WTC11 (cell line): ENCODE results near the gene HRAS. TPM values are rescaled to one million over a fixed set of nuclear protein-coding genes. Genes with fewer than 3 reads are reported as not detected.

Experiments
- ATAC-seq: fragments of 200-7000 bp; cut with Tn5 transposase; 2 replicates; pipeline ENCODE4 v1.10.0; 2021; ENCODE audit warnings: mild to moderate bottlenecking, moderate library complexity
- CTCF ChIA-PET: fragments of 300-600 bp; sonication (Branson Sonifier 250); formaldehyde crosslinking; loops from one replicate; lab custom pipeline; 2021; ENCODE audit warnings: antibody characterized with exemption; lab: Charles Lee
- POLR2A ChIA-PET: fragments of 350-600 bp; sonication (Branson Sonifier 250); formaldehyde crosslinking; loops from one replicate; lab custom pipeline; 2021; ENCODE audit warnings: antibody characterized with exemption; lab: Charles Lee
- DNase-seq: peaks from one replicate; pipeline ENCODE4 v3.0.0; 2021; ENCODE audit warnings: low spot score
- H3K27ac Mint-ChIP-seq: 2 replicates; pipeline ENCODE4 v1.8.0; 2021; ENCODE audit warnings: mixed read lengths
- H3K27me3 Mint-ChIP-seq: 2 replicates; pipeline ENCODE4 v1.8.0; 2021; ENCODE audit warnings: low read depth, mild to moderate bottlenecking, moderate library complexity, mixed read lengths
- H3K36me3 Mint-ChIP-seq: 2 replicates; pipeline ENCODE4 v1.8.0; 2021; ENCODE audit warnings: mixed read lengths
- H3K4me1 Mint-ChIP-seq: 2 replicates; pipeline ENCODE4 v1.8.0; 2022; ENCODE audit warnings: mixed read lengths
- H3K4me3 Mint-ChIP-seq: 2 replicates; pipeline ENCODE4 v1.8.0; 2021; ENCODE audit warnings: mild to moderate bottlenecking, moderate library complexity, mixed read lengths
- H3K9me3 Mint-ChIP-seq: 2 replicates; pipeline ENCODE4 v1.8.0; 2021; ENCODE audit warnings: mixed read lengths
- ESRRA ChIP-seq: sonication (generic); formaldehyde crosslinking; IDR thresholded peaks from 2 replicates; pipeline ENCODE4 v1.8.1; 2022; ENCODE audit warnings: mild to moderate bottlenecking, missing genetic modification reagents, borderline replicate concordance
- GRHL2 ChIP-seq: fragments of 250-450 bp; sonication (Bioruptor Pico); IDR thresholded peaks from 2 replicates; pipeline ENCODE4 v1.8.0; 2022; ENCODE audit warnings: mild to moderate bottlenecking, moderate library complexity; ENCODE audit not compliant: insufficient replicate concordance, severe bottlenecking
- HMGXB4 ChIP-seq: sonication (generic); formaldehyde crosslinking; IDR thresholded peaks from 2 replicates; pipeline ENCODE4 v1.8.1; 2023; ENCODE audit warnings: mild to moderate bottlenecking, moderate library complexity, missing genetic modification reagents
- total RNA-seq: library from RNA; stranded (reverse); gene quantifications from 3 replicates; pipeline ENCODE4 v1.2.3, GENCODE V29; 2021
- TF ChIP-seq, protein P1 (sequence below): fragments of 250-450 bp; sonication (Bioruptor Pico); IDR thresholded peaks from 2 replicates; pipeline ENCODE4 v1.9.0; 2021; ENCODE audit warnings: mild to moderate bottlenecking, borderline replicate concordance
- TF ChIP-seq, protein P2 (sequence below): sonication (generic); formaldehyde crosslinking; IDR thresholded peaks from 2 replicates; pipeline ENCODE4 v1.8.0; 2022; ENCODE audit warnings: mild to moderate bottlenecking, missing genetic modification reagents
- TF ChIP-seq, protein P3 (sequence below): sonication (generic); formaldehyde crosslinking; IDR thresholded peaks from 2 replicates; pipeline ENCODE4 v1.8.0; 2023; ENCODE audit warnings: mild to moderate bottlenecking, missing genetic modification reagents
- TF ChIP-seq, protein P4 (sequence below): sonication (generic); formaldehyde crosslinking; IDR thresholded peaks from 2 replicates; pipeline ENCODE4 v1.8.0; 2022; ENCODE audit warnings: mild to moderate bottlenecking, missing genetic modification reagents
- TF ChIP-seq, protein P5 (sequence below): sonication (generic); formaldehyde crosslinking; IDR thresholded peaks from 2 replicates; pipeline ENCODE4 v1.8.1; 2022; ENCODE audit warnings: low read depth, missing genetic modification reagents, borderline replicate concordance

The HRAS gene
- total RNA-seq, 1 experiment from 2014 or later = 62.4 TPM

GRCh38 chr11:514606-515005, 20.8 kb downstream of the HRAS start (continued):
- TF ChIP-seq, protein P1, sequence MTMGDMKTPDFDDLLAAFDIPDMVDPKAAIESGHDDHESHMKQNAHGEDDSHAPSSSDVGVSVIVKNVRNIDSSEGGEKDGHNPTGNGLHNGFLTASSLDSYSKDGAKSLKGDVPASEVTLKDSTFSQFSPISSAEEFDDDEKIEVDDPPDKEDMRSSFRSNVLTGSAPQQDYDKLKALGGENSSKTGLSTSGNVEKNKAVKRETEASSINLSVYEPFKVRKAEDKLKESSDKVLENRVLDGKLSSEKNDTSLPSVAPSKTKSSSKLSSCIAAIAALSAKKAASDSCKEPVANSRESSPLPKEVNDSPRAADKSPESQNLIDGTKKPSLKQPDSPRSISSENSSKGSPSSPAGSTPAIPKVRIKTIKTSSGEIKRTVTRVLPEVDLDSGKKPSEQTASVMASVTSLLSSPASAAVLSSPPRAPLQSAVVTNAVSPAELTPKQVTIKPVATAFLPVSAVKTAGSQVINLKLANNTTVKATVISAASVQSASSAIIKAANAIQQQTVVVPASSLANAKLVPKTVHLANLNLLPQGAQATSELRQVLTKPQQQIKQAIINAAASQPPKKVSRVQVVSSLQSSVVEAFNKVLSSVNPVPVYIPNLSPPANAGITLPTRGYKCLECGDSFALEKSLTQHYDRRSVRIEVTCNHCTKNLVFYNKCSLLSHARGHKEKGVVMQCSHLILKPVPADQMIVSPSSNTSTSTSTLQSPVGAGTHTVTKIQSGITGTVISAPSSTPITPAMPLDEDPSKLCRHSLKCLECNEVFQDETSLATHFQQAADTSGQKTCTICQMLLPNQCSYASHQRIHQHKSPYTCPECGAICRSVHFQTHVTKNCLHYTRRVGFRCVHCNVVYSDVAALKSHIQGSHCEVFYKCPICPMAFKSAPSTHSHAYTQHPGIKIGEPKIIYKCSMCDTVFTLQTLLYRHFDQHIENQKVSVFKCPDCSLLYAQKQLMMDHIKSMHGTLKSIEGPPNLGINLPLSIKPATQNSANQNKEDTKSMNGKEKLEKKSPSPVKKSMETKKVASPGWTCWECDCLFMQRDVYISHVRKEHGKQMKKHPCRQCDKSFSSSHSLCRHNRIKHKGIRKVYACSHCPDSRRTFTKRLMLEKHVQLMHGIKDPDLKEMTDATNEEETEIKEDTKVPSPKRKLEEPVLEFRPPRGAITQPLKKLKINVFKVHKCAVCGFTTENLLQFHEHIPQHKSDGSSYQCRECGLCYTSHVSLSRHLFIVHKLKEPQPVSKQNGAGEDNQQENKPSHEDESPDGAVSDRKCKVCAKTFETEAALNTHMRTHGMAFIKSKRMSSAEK (CRISPR knock-in tag) = no peak

DNA sequence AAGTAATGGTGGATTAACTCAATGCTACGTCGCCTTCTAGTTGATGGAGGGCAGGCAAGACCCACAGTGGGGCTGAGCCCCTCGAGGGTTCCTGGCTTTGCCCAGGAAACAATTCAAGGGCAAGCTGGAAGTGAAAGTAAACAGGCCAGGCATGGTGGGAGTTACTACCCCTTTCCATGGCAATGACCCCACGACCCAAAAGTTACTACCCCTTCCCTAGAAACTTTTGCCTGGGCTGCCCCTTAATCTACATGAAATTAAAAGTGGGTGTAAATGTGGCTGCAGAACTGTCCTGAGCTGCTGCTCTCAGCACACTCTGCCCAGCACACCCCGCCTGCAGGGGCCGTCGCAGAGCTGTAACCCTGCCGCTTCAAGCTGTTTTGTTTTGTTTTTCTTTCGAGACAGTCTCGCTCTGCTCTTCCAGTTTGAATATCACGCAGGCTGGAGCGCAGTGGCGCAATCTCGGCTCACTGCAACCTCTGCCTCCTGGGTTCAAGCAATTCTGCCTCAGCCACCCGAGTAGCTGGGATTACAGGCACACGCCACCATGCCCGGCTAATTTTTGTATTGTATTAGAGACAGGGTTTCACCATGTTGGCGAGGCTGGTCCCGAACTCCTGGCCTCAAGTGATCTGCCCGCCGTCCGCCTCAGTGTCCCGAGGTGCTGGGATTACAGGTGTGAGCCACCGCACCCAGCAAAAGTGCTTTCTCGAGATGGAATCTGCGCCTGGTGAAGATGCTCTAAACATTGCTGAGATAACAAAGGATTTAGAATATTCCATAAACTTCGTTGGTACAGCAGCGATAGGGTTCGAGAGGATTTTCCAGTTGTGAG, 22.4 kb downstream of the HRAS start:
- Mint-ChIP-seq H3K36me3 (peaks cover 38% of the 10 kb centered on the region), H3K9me3 (peaks cover 18% of the 10 kb centered on the region), H3K4me3 (no peak overlapping the region), H3K27ac (no peak overlapping the region), H3K27me3 (peaks cover 3% of the 10 kb centered on the region; the same call in 1 of the 2 replicates), H3K4me1 (no peaks in the 10 kb centered on the region; the same call in 1 of the 2 replicates)
- DNase-seq = no peak
- ChIA-PET CTCF (interaction anchor here (1.0 kb wide), 1 partner anchor 9 kb away, joined by 3 read pairs; no protein-coding TSS in a partner anchor), POLR2A (interaction anchor here (0.7 kb wide), 1 partner anchor 8 kb away, joined by 3 read pairs; no protein-coding TSS in a partner anchor)
- TF ChIP-seq GRHL2 (CRISPR knock-in tag) = no peak
- TF ChIP-seq, protein P2, sequence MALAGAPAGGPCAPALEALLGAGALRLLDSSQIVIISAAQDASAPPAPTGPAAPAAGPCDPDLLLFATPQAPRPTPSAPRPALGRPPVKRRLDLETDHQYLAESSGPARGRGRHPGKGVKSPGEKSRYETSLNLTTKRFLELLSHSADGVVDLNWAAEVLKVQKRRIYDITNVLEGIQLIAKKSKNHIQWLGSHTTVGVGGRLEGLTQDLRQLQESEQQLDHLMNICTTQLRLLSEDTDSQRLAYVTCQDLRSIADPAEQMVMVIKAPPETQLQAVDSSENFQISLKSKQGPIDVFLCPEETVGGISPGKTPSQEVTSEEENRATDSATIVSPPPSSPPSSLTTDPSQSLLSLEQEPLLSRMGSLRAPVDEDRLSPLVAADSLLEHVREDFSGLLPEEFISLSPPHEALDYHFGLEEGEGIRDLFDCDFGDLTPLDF (CRISPR knock-in tag) = no peak
- TF ChIP-seq, protein P3, sequence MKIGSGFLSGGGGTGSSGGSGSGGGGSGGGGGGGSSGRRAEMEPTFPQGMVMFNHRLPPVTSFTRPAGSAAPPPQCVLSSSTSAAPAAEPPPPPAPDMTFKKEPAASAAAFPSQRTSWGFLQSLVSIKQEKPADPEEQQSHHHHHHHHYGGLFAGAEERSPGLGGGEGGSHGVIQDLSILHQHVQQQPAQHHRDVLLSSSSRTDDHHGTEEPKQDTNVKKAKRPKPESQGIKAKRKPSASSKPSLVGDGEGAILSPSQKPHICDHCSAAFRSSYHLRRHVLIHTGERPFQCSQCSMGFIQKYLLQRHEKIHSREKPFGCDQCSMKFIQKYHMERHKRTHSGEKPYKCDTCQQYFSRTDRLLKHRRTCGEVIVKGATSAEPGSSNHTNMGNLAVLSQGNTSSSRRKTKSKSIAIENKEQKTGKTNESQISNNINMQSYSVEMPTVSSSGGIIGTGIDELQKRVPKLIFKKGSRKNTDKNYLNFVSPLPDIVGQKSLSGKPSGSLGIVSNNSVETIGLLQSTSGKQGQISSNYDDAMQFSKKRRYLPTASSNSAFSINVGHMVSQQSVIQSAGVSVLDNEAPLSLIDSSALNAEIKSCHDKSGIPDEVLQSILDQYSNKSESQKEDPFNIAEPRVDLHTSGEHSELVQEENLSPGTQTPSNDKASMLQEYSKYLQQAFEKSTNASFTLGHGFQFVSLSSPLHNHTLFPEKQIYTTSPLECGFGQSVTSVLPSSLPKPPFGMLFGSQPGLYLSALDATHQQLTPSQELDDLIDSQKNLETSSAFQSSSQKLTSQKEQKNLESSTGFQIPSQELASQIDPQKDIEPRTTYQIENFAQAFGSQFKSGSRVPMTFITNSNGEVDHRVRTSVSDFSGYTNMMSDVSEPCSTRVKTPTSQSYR = no peak
- TF ChIP-seq, protein P4, sequence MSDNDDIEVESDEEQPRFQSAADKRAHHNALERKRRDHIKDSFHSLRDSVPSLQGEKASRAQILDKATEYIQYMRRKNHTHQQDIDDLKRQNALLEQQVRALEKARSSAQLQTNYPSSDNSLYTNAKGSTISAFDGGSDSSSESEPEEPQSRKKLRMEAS (CRISPR knock-in tag) = no peak
- ATAC-seq = no peak

DNA sequence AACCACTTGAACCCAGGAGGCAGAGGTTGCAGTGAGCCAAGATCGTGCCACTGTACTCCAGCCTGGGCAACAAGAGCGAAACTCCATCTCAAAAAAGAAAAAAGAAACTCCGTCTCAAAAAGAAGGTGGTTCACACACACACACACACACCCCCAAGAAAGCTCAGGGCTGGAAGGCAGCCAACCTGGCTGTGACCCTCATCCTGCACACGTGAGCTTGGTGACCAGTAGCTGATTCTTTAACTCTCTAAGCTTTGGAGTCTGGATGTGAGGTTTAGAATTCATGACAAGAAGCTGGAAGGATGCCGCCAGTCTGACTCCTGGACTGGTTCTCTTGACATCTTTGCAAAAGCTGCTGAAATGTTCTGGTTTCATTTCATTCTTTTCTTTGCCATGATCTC, 26.4 kb downstream of the HRAS start:
- ChIA-PET CTCF (interaction anchor here (1.3 kb wide), 1 partner anchor 10 kb away, joined by 6 read pairs; no protein-coding TSS in a partner anchor), POLR2A (no interaction called here)
- ATAC-seq (no peak), DNase-seq (no peak)
- H3K27ac Mint-ChIP-seq = no peak overlapping the region
- H3K4me1 Mint-ChIP-seq = peaks cover 12% of the 10 kb centered on the region
- peak overlapping the region; percentile 33; the same call in 1 of the 2 replicates for H3K4me3 Mint-ChIP-seq
- peaks cover 14% of the 10 kb centered on the region for H3K36me3 Mint-ChIP-seq
- no peaks in the 10 kb centered on the region for H3K9me3 Mint-ChIP-seq
- TF ChIP-seq, protein P3 = no peak
- no peak for TF ChIP-seq HMGXB4
- no peak for TF ChIP-seq ESRRA (CRISPR knock-in tag)
- TF ChIP-seq, protein P5, sequence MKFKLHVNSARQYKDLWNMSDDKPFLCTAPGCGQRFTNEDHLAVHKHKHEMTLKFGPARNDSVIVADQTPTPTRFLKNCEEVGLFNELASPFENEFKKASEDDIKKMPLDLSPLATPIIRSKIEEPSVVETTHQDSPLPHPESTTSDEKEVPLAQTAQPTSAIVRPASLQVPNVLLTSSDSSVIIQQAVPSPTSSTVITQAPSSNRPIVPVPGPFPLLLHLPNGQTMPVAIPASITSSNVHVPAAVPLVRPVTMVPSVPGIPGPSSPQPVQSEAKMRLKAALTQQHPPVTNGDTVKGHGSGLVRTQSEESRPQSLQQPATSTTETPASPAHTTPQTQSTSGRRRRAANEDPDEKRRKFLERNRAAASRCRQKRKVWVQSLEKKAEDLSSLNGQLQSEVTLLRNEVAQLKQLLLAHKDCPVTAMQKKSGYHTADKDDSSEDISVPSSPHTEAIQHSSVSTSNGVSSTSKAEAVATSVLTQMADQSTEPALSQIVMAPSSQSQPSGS (CRISPR knock-in tag) = no peak
- no peaks in the 10 kb centered on the region; the same call in 1 of the 2 replicates for H3K27me3 Mint-ChIP-seq
